ENCODE measurements around the gene KIDINS220.

GRCh38 chr2:8679827-8680731 is 157.3 kb downstream of the KIDINS220 start:
- TF ChIP-seq MTF1 (CRISPR knock-in tag; IDR thresholded peaks at IDR 0.05; ENCODE audit: borderline replicate concordance) (no peak), CHD2 (IDR thresholded peaks at IDR 0.05; ENCODE audit: low read depth, low read length) (no peak), CTCF (IDR thresholded peaks at IDR 0.05 in 2 of 3, conservative IDR thresholded peaks at IDR 0.05 in 1 of 3; ENCODE audit: insufficient read depth in 2 of 3, low read depth in 1 of 3, low read length in 3 of 3) (no peak), FOXJ2 (tag; IDR thresholded peaks at IDR 0.05) (no peak), POLR2A (conservative IDR thresholded peaks at IDR 0.05) (peak; percentile 44; the same call in 1 of the 2 replicates), ZNF507 (tag; conservative IDR thresholded peaks at IDR 0.05) (no peak), KLF6 (CRISPR knock-in tag; IDR thresholded peaks at IDR 0.05; ENCODE audit: borderline replicate concordance) (no peak)

All from K562 (cell line).